Measurements from ENCODE around the gene TESK2.

GRCh38 chr1:45327644-45328515 is 163.1 kb downstream of the TESK2 start:
- TF ChIP-seq POLR2A (IDR thresholded peaks at IDR 0.05) = no peak
- no peak for TF ChIP-seq POLR2AphosphoS5 (IDR thresholded peaks at IDR 0.05)
